Measurements from ENCODE around the gene SUN1.

The SUN1 gene

GRCh38 chr7:909358-910329 is 77.4 kb downstream of the SUN1 start:
- DNase-seq (ENCODE audit: extremely low read depth, low read depth) = no peak
- TF ChIP-seq, protein P1, sequence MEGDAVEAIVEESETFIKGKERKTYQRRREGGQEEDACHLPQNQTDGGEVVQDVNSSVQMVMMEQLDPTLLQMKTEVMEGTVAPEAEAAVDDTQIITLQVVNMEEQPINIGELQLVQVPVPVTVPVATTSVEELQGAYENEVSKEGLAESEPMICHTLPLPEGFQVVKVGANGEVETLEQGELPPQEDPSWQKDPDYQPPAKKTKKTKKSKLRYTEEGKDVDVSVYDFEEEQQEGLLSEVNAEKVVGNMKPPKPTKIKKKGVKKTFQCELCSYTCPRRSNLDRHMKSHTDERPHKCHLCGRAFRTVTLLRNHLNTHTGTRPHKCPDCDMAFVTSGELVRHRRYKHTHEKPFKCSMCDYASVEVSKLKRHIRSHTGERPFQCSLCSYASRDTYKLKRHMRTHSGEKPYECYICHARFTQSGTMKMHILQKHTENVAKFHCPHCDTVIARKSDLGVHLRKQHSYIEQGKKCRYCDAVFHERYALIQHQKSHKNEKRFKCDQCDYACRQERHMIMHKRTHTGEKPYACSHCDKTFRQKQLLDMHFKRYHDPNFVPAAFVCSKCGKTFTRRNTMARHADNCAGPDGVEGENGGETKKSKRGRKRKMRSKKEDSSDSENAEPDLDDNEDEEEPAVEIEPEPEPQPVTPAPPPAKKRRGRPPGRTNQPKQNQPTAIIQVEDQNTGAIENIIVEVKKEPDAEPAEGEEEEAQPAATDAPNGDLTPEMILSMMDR (IDR thresholded peaks at IDR 0.05; ENCODE audit: low read depth, low read length, missing control alignments) = no peak
- no peak overlapping the region for H3K4me3 ChIP-seq (replicated peaks; ENCODE audit: low read depth, low read length)

GRCh38 chr7:910441-910861 is 78.2 kb downstream of the SUN1 start:
- DNase-seq (ENCODE audit: extremely low read depth, low read depth) = no peak
- TF ChIP-seq, protein P1 (IDR thresholded peaks at IDR 0.05; ENCODE audit: low read depth, low read length, missing control alignments) = no peak
- H3K4me3 ChIP-seq (replicated peaks; ENCODE audit: low read depth, low read length) = no peak overlapping the region

DNA sequence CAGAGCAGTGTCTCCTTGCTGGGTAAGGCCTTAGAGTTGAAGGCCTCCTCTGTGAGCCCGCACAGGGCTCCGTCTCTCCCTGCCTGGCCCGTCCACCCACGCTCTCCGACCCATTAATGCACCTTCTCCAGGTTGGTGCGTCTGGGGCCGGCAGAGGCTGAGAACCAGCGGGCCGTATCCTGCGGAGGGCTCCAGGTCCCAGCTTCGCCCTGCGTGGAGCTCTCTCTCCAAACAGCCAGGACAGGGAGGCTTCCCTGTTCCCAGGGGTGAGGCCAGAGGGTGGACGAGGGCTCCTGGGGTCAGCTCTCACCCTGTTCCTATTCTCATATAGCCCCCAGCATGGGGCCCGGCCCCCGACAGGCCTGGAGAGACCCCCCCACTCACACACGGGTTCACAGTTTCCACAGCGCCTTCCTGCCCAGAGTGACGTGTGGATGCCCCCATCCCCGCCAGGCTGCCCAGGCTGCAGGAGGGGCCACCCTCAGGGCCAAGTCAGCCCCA is 78.7 kb downstream of the SUN1 start:
- no peak overlapping the region for H3K4me3 ChIP-seq (replicated peaks; ENCODE audit: low read depth, low read length)
- no peak for DNase-seq (ENCODE audit: extremely low read depth, low read depth)
- TF ChIP-seq, protein P1 (IDR thresholded peaks at IDR 0.05; ENCODE audit: low read depth, low read length, missing control alignments) = no peak

DNA sequence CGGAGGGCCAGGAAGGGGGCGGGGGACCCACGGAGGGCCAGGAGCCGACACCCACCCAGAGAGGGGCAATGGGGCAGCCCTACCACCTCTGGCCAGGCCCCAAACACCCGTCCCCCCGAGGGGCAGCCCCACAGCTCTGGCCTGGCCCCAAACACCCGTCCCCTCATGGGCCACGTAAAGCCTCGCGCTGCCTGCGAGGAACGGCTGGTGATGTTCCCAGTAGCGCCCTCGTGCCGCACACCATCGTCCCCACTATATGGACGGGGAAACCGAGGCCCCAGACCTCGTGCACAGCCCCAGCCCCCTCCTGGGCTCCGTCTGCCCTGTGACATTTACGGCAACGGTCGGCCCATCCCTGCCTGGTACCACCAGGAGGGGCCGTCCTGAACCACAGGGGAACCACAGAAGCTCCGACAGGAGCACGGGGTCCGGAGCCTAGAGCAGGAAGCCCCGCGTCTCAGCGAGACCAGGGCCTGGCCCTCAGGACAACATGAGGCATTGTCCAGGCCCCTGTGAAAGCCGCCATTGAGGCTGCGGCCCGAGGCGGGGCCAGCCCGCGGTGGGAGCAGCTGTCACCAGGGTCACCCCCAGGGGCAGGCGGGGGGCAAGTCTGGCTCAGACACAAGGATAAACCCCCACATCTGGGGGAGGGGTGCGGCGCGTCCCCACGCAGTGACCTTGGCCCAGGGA is 79.7 kb downstream of the SUN1 start:
- DNase-seq (ENCODE audit: extremely low read depth, low read depth) = no peak
- H3K4me3 ChIP-seq (replicated peaks; ENCODE audit: low read depth, low read length) = no peak overlapping the region
- TF ChIP-seq, protein P1 (IDR thresholded peaks at IDR 0.05; ENCODE audit: low read depth, low read length, missing control alignments) = no peak

GRCh38 chr7:913736-914520 is 81.7 kb downstream of the SUN1 start:
- no peak for DNase-seq (ENCODE audit: extremely low read depth, low read depth)
- TF ChIP-seq, protein P1 (IDR thresholded peaks at IDR 0.05; ENCODE audit: low read depth, low read length, missing control alignments) = no peak
- H3K4me3 ChIP-seq (replicated peaks; ENCODE audit: low read depth, low read length) = no peak overlapping the region

DNA sequence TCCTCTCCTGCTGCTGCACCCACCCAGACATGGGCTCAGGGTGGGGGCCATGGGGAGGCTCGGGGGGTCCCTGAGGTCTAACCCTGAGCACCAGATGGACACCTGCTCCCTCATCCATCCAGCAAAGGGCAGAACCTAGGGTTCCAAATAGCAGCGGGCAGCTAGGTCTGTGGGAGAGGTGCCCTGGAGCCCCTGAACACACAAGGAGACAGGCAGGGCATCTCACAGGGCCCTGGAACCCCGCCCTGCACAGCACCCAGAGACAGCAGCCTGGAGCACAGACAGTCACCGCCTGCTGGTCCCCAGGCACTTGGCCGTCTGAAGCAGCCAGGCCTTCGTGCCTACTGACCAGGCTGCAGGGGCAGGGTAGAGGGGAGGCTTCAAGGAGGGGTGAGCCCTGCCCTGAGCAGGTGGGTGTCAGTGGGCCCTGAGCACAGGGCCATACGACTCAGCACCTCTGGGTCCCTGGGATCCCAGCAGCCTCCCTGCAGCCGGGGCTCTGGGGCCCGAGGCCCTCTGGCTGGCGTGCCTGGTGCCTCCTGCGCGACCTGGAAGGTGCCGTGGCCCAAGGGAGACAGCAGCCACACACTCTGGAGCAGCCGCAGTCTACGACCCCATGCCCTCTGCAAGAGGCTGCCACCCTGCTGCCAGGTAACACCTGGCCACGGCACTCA is 82.4 kb downstream of the SUN1 start:
- no peak for DNase-seq (ENCODE audit: extremely low read depth, low read depth)
- H3K4me3 ChIP-seq (replicated peaks; ENCODE audit: low read depth, low read length) = no peak overlapping the region
- TF ChIP-seq, protein P1 (IDR thresholded peaks at IDR 0.05; ENCODE audit: low read depth, low read length, missing control alignments) = no peak

Measured in HFF-Myc (cell line).